IMR-90 (cell line): Measurements from ENCODE around the gene OSBPL8.

Source experiments
- CEBPB ChIP-seq: IDR thresholded peaks from 2 replicates; pipeline ENCODE4 v1.6.1; 2012; ENCODE audit warnings: low read depth, low read length, improper control_type of control experiment
- FOS ChIP-seq: fragments of 150-350 bp; IDR thresholded peaks from 2 replicates; pipeline ENCODE4 v1.6.1; 2016; ENCODE audit warnings: low read depth, low read length
- MAFK ChIP-seq: IDR thresholded peaks from 2 replicates; pipeline ENCODE4 v1.6.1; 2012; ENCODE audit warnings: low read depth, low read length, improper control_type of control experiment
- MXI1 ChIP-seq: IDR thresholded peaks from 2 replicates; pipeline ENCODE4 v1.6.1; 2012; ENCODE audit warnings: low read depth, mild to moderate bottlenecking, low read length, moderate library complexity, borderline replicate concordance
- POLR2A ChIP-seq: IDR thresholded peaks from 2 replicates; pipeline ENCODE4 v1.6.1; 2012; ENCODE audit warnings: mild to moderate bottlenecking, low read depth, low read length
- RCOR1 ChIP-seq: IDR thresholded peaks from 2 replicates; pipeline ENCODE4 v1.6.1; 2012; ENCODE audit warnings: mild to moderate bottlenecking, low read length, improper control_type of control experiment; ENCODE audit not compliant: insufficient replicate concordance
- TF ChIP-seq, protein P1 (sequence below): fragments of 150-350 bp; IDR thresholded peaks from 2 replicates; pipeline ENCODE4 v1.6.1; 2017; ENCODE audit warnings: mild to moderate bottlenecking, antibody characterized with exemption, low read length, low read depth
- TF ChIP-seq, protein P2 (sequence below): conservative IDR thresholded peaks from 2 replicates; pipeline ENCODE4 v1.5.1; 2012; ENCODE audit warnings: mild to moderate bottlenecking, low read depth, low read length, improper control_type of control experiment

DNA sequence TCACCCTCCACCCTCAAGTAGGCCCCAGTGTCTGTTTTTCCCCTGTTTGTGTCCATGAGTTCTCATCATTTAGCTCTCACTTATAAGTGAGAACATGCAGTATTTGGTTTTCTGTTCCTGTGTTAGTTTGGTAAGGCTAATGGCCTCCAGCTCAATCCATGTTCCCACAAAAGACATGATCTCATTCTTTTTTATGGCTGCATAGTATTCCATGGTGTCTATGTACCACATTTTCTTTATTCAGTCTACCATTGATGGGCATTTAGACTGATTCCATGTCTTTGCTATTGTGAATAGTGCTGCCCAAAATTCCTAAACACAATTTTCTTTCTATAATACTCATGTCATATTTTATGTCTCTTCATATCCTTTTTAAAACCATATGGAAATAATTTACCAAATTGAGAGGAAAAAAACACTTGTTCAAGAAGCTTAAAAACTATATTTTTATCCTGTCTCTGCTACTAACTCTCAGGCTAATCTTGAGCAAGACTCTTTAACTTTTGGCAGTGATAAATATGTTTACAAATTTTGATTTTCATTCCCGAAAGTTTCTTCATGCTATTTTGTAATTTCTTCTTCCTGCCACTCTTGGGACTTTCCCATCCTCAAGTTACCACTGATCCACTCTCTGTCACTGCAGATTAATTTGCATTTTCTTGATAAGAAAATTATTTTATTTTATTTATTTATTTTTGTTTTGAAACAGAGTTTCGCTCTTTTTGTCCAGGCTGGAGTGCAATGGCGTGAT is 28.0 kb upstream of the OSBPL8 start:
- TF ChIP-seq, protein P1, sequence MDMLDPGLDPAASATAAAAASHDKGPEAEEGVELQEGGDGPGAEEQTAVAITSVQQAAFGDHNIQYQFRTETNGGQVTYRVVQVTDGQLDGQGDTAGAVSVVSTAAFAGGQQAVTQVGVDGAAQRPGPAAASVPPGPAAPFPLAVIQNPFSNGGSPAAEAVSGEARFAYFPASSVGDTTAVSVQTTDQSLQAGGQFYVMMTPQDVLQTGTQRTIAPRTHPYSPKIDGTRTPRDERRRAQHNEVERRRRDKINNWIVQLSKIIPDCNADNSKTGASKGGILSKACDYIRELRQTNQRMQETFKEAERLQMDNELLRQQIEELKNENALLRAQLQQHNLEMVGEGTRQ = no peak
- TF ChIP-seq, protein P2, sequence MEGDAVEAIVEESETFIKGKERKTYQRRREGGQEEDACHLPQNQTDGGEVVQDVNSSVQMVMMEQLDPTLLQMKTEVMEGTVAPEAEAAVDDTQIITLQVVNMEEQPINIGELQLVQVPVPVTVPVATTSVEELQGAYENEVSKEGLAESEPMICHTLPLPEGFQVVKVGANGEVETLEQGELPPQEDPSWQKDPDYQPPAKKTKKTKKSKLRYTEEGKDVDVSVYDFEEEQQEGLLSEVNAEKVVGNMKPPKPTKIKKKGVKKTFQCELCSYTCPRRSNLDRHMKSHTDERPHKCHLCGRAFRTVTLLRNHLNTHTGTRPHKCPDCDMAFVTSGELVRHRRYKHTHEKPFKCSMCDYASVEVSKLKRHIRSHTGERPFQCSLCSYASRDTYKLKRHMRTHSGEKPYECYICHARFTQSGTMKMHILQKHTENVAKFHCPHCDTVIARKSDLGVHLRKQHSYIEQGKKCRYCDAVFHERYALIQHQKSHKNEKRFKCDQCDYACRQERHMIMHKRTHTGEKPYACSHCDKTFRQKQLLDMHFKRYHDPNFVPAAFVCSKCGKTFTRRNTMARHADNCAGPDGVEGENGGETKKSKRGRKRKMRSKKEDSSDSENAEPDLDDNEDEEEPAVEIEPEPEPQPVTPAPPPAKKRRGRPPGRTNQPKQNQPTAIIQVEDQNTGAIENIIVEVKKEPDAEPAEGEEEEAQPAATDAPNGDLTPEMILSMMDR = no peak
- TF ChIP-seq RCOR1 = no peak
- no peak for TF ChIP-seq CEBPB
- TF ChIP-seq POLR2A = no peak
- TF ChIP-seq MXI1 = no peak
- no peak for TF ChIP-seq MAFK
- TF ChIP-seq FOS = no peak
